ENCODE data around the gene DDX17.

Gene DDX17

GRCh38 chr22:38505541-38506117, 482 bp downstream of the DDX17 start:
- peak; percentile 85 to 92 for DNase-seq
- TF ChIP-seq POLR2A (IDR thresholded peaks at IDR 0.05; ENCODE audit: low read length) (no peak), GATA1 (IDR thresholded peaks at IDR 0.05; ENCODE audit: low read depth, low read length) (no peak)

- peak; percentile 84 for DNase-seq
- TF ChIP-seq POLR2A (IDR thresholded peaks at IDR 0.05; ENCODE audit: low read length) = peak; percentile 35
- no peak for TF ChIP-seq GATA1 (IDR thresholded peaks at IDR 0.05; ENCODE audit: low read depth, low read length)
Observed at GRCh38 chr22:38504731-38505540, 1.2 kb downstream of the DDX17 start.

- DNase-seq = no peak
- no peak for TF ChIP-seq POLR2A (IDR thresholded peaks at IDR 0.05; ENCODE audit: low read length)
- no peak for TF ChIP-seq GATA1 (IDR thresholded peaks at IDR 0.05; ENCODE audit: low read depth, low read length)
Observed at GRCh38 chr22:38503021-38503420, 3.1 kb downstream of the DDX17 start.

- no peak for DNase-seq
Observed at GRCh38 chr22:38501797-38502672, 4.1 kb downstream of the DDX17 start.

GRCh38 chr22:38497869-38498268, 8.2 kb downstream of the DDX17 start:
- TF ChIP-seq GATA1 (IDR thresholded peaks at IDR 0.05; ENCODE audit: low read depth, low read length) (no peak), POLR2A (IDR thresholded peaks at IDR 0.05; ENCODE audit: low read length) (no peak)
- DNase-seq = no peak

More at GRCh38 chr22:38501797-38502672, 4.1 kb downstream of the DDX17 start:
- TF ChIP-seq POLR2A (IDR thresholded peaks at IDR 0.05; ENCODE audit: low read length) (no peak), GATA1 (IDR thresholded peaks at IDR 0.05; ENCODE audit: low read depth, low read length) (no peak)

- no peak for TF ChIP-seq POLR2A (IDR thresholded peaks at IDR 0.05; ENCODE audit: low read length)
- no peak for TF ChIP-seq GATA1 (IDR thresholded peaks at IDR 0.05; ENCODE audit: low read depth, low read length)
- no peak for DNase-seq
Observed at GRCh38 chr22:38494939-38495338, 11.2 kb downstream of the DDX17 start.

GRCh38 chr22:38494498-38494897, 11.6 kb downstream of the DDX17 start:
- TF ChIP-seq POLR2A (IDR thresholded peaks at IDR 0.05; ENCODE audit: low read length) (no peak), GATA1 (IDR thresholded peaks at IDR 0.05; ENCODE audit: low read depth, low read length) (no peak)
- no peak for DNase-seq

GRCh38 chr22:38491707-38492348, 14.3 kb downstream of the DDX17 start:
- no peak for TF ChIP-seq GATA1 (IDR thresholded peaks at IDR 0.05; ENCODE audit: low read depth, low read length)
- no peak for TF ChIP-seq POLR2A (IDR thresholded peaks at IDR 0.05; ENCODE audit: low read length)
- no peak for DNase-seq

- TF ChIP-seq POLR2A (IDR thresholded peaks at IDR 0.05; ENCODE audit: low read length) (no peak), GATA1 (IDR thresholded peaks at IDR 0.05; ENCODE audit: low read depth, low read length) (no peak)
- DNase-seq = peak; percentile 47 to 77
Observed at GRCh38 chr22:38490915-38491314, 15.2 kb downstream of the DDX17 start.

GRCh38 chr22:38490475-38490874, 15.6 kb downstream of the DDX17 start:
- peak in 1 of 2 experiments; percentile 40 for DNase-seq
- TF ChIP-seq GATA1 (IDR thresholded peaks at IDR 0.05; ENCODE audit: low read depth, low read length) (no peak), POLR2A (IDR thresholded peaks at IDR 0.05; ENCODE audit: low read length) (no peak)

GRCh38 chr22:38489561-38490145, 16.5 kb downstream of the DDX17 start:
- TF ChIP-seq GATA1 (IDR thresholded peaks at IDR 0.05; ENCODE audit: low read depth, low read length) = no peak
- no peak for TF ChIP-seq POLR2A (IDR thresholded peaks at IDR 0.05; ENCODE audit: low read length)
- no peak for DNase-seq

- TF ChIP-seq POLR2A (IDR thresholded peaks at IDR 0.05; ENCODE audit: low read length) = no peak
- TF ChIP-seq GATA1 (IDR thresholded peaks at IDR 0.05; ENCODE audit: low read depth, low read length) = no peak
- no peak for DNase-seq
Observed at GRCh38 chr22:38489142-38489541, 17.0 kb downstream of the DDX17 start.

- no peak for DNase-seq
- no peak for TF ChIP-seq GATA1 (IDR thresholded peaks at IDR 0.05; ENCODE audit: low read depth, low read length)
- TF ChIP-seq POLR2A (IDR thresholded peaks at IDR 0.05; ENCODE audit: low read length) = no peak
Observed at GRCh38 chr22:38487946-38488345, 18.2 kb downstream of the DDX17 start.
